Prostate gland (tissue), 2 donors: ENCODE data around the gene PKNOX2. TPM values are rescaled to one million over a fixed set of nuclear protein-coding genes. Genes with fewer than 3 reads are reported as not detected.
A peak's percentile ranks its signal among the peaks of the same experiment; 100 is the strongest.

Experiments
- DNase-seq: peaks from one replicate; pipeline ENCODE4 v3.0.0-alpha.2; 2019; ENCODE audit warnings: low spot score
- H3K27ac ChIP-seq, 2 donors: fragments of 200-600 bp; sonication (generic); 2 replicates each; pipeline ENCODE4 v1.5.1; 2017 to 2019
- H3K27me3 ChIP-seq: fragments of 200-600 bp; sonication (generic); replicated peaks from 2 replicates; pipeline ENCODE4 v1.5.1; 2019; ENCODE audit not compliant: insufficient read depth
- H3K36me3 ChIP-seq, 2 donors: fragments of 200-600 bp; sonication (generic); 1 replicate in 1 of 2; 2 replicates in 1 of 2; pipeline versions ENCODE4 v1.5.1 to v1.8.1; 2017 to 2019
- H3K4me1 ChIP-seq: fragments of 200-600 bp; sonication (generic); replicated peaks from 2 replicates; pipeline ENCODE4 v1.5.1; 2019
- H3K4me3 ChIP-seq, 2 donors: fragments of 200-600 bp; sonication (generic); 2 replicates each; pipeline ENCODE4 v1.5.1; 2017 to 2019
- H3K9me3 ChIP-seq: fragments of 200-600 bp; sonication (generic); 2 replicates; pipeline ENCODE4 v1.5.1; 2017
- POLR2A ChIP-seq: fragments of 450-650 bp; IDR thresholded peaks from one replicate; pipeline ENCODE4 v1.6.1; 2016; ENCODE audit warnings: antibody characterized with exemption, mild to moderate bottlenecking
- POLR2AphosphoS5 ChIP-seq: sonication (generic); formaldehyde crosslinking; IDR thresholded peaks from one replicate; pipeline ENCODE4 v1.6.1; 2017; ENCODE audit warnings: antibody characterized with exemption
- WGBS: methylation state at CpG from one replicate; pipeline ENCODE4 v1.1.5; 2018; 5-methylcytosine and 5-hydroxymethylcytosine counted together
- intact Hi-C: fragments of 100-400 bp; cut with DNase I; formaldehyde crosslinking; loops from one replicate; pipeline ENCODE4 v1.14.2; 2022
- total RNA-seq, 2 donors: library from RNA; depleted of rRNA; stranded (reverse); fragments of >200 nt; gene quantifications; one replicate each; pipeline ENCODE4 v1.1.0, GENCODE V29; 2016
- TF ChIP-seq, protein P1 (sequence below), 4 experiments: fragments of 200-600 bp in 2 of 4; fragments of 450-650 bp in 2 of 4; sonication (generic) in 2 of 4; IDR thresholded peaks; 1 replicate in 3 of 4; 2 replicates in 1 of 4; pipeline ENCODE4 v1.5.1; 2016 to 2019; ENCODE audit warnings: antibody characterized with exemption in 4 of 4, mild to moderate bottlenecking in 2 of 4, moderate library complexity in 2 of 4

PKNOX2 gene
- total RNA-seq, 2 donors from 2014 or later, result 12.3 to 14.7 TPM

DNA sequence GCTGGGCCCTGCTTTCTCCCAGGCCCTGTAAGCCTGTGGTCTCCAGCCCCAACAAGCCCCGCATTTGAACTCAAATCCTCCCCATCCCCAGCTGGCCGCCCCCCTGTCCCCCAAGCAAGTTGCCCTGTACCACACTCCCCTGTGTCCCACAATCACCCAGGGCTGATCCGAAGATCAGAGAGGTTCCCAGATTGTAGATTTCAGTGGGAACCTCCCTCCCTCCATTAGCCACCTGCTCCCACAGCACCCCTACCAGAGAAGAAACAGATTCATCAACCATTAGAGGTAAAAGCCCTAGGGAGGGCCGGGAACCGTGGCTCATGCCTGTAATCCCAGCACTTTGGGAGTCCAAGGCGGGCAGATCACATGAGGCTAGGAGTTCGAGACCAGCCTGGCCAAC is 224.1 kb downstream of the PKNOX2 start:
- H3K27me3 ChIP-seq, result no peaks in the 10 kb centered on the region
- no peaks in the 10 kb centered on the region for H3K36me3 ChIP-seq
- TF ChIP-seq POLR2A (no peak), POLR2AphosphoS5 (no peak)
- TF ChIP-seq, protein P1, sequence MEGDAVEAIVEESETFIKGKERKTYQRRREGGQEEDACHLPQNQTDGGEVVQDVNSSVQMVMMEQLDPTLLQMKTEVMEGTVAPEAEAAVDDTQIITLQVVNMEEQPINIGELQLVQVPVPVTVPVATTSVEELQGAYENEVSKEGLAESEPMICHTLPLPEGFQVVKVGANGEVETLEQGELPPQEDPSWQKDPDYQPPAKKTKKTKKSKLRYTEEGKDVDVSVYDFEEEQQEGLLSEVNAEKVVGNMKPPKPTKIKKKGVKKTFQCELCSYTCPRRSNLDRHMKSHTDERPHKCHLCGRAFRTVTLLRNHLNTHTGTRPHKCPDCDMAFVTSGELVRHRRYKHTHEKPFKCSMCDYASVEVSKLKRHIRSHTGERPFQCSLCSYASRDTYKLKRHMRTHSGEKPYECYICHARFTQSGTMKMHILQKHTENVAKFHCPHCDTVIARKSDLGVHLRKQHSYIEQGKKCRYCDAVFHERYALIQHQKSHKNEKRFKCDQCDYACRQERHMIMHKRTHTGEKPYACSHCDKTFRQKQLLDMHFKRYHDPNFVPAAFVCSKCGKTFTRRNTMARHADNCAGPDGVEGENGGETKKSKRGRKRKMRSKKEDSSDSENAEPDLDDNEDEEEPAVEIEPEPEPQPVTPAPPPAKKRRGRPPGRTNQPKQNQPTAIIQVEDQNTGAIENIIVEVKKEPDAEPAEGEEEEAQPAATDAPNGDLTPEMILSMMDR (IDR thresholded peaks at IDR 0.05), result no peak
- intact Hi-C loops, result no loop called here
- H3K4me3 ChIP-seq, result no peak overlapping the region
- 97% methylated on average over 7 of the region's 7 CpGs for WGBS
- H3K4me1 ChIP-seq, result no peaks in the 10 kb centered on the region
- DNase-seq, result no peak
- H3K9me3 ChIP-seq, result no peaks in the 10 kb centered on the region
- H3K27ac ChIP-seq, result no peak overlapping the region

DNA sequence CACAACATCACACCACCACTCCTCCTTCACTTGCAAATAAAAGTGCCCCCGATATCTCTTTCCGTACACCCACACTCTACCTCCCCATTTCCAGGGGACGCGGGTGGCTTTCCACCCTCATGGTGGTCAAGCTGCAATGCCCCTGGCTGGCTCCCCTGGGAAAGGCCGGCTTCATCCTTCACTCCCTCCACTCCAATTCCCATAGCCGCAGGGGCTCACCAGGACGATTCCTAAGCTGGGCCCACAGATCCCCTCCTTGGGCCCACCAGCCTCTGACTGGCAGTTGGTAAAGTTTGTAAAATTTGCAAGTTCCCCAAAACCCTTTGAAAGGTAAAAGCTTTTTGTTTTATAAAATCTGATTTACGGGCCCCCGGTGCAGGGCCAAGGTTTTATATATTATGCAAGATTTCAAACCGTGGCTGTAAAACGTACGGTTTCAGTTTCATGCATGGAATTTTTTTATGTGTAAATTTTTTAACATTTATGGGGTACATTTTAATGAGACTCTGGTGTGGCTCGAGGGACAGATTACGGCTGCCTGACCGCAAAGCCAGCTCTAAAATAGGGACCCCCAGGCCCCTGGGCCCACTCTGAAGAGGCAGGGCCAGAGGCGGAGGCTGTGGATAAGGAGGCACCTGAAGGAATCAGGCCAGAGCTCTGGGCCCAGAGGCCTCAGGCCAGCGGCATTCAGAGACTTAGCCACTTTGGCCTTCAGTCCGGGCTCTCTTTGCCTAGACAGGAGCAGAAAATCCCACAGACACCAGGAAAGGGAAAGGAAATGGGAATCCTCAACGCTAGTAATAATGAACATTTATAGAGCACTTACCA is 225.0 kb downstream of the PKNOX2 start:
- H3K27me3 ChIP-seq, result no peaks in the 10 kb centered on the region
- TF ChIP-seq, protein P1 (IDR thresholded peaks at IDR 0.05), result no peak
- no peaks in the 10 kb centered on the region for H3K36me3 ChIP-seq
- H3K4me3 ChIP-seq, result no peak overlapping the region
- no peak for DNase-seq
- 45% methylated on average over 19 of the region's 19 CpGs for WGBS
- H3K9me3 ChIP-seq, result no peaks in the 10 kb centered on the region
- intact Hi-C loops, result no loop called here
- peak overlapping the region in 1 of 2 donors; percentile 45 for H3K27ac ChIP-seq
- H3K4me1 ChIP-seq, result no peaks in the 10 kb centered on the region

DNA sequence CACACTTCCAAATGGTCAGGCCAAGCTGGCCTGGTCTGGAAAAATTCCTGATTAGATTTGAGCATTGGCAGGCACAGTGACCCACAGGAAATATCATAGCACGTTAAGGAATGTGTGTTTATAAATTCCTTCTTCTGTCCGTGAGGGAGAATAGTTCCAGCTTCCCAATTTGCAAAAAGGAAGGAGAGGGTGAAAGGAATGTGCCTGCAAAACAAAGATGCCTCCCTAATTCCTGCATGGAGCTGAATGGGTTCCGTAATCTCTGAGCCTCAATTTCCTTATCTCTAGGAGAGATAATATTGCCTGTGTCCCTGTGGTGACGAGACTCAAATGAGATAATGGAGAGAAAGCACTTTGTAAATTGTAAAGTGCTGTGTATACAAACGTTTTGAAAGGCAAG is 226.4 kb downstream of the PKNOX2 start:
- Histone ChIP-seq H3K36me3 (no peaks in the 10 kb centered on the region), H3K4me3 (no peak overlapping the region), H3K9me3 (no peaks in the 10 kb centered on the region), H3K27ac (no peak overlapping the region), H3K27me3 (no peaks in the 10 kb centered on the region), H3K4me1 (no peaks in the 10 kb centered on the region)
- no peak for DNase-seq
- intact Hi-C loops, result no loop called here
- TF ChIP-seq POLR2A (no peak), POLR2AphosphoS5 (no peak)
- TF ChIP-seq, protein P1 (IDR thresholded peaks at IDR 0.05), result no peak
- WGBS, result 28% methylated on average over 5 of the region's 5 CpGs

DNA sequence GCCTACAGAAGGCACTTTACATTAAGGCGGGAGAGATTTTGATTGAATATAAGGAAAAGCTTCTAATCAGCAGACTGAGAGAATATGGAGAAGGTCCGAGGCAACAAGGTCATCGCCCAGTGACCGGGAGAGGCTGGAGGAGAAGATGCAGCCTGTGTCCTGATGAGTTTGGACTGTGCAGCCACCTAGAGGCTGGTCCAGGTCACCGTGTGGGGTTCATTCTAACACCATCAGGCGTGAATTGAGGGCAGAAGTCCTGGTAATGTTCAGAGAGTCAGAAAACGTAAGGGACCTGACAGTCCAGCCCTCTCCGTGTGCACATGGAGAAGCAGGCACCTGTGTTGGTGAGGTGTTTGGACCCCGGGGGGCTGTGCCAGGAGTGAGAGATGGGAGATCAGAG is 228.8 kb downstream of the PKNOX2 start:
- no peaks in the 10 kb centered on the region for H3K36me3 ChIP-seq
- no peak for DNase-seq
- intact Hi-C loops, result no loop called here
- no peaks in the 10 kb centered on the region for H3K9me3 ChIP-seq
- H3K4me3 ChIP-seq, result no peak overlapping the region
- H3K4me1 ChIP-seq, result no peaks in the 10 kb centered on the region
- no peaks in the 10 kb centered on the region for H3K27me3 ChIP-seq
- H3K27ac ChIP-seq, result no peak overlapping the region
- 82% methylated on average over 9 of the region's 9 CpGs for WGBS
- TF ChIP-seq, protein P1 (IDR thresholded peaks at IDR 0.05), result no peak
- TF ChIP-seq POLR2AphosphoS5, result no peak
- no peak for TF ChIP-seq POLR2A

DNA sequence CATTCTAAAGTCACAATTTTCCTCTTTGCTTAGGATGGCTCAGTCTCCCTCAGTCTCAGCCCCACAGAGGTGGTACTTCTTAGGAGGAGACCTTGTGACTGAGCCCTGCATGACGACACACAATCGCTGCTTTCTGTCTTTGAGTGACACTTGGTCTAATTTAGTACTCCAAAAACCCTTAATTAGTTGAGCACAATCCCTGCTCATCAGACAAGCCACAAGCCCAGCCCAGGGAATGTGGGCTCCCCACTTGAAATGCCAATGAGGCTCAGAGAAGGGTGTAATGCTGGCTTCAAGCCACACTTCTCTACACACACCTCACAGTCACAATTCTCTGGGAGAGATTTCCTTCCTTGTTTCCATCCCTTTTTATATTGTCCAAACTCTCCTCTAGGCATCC is 229.7 kb downstream of the PKNOX2 start:
- DNase-seq, result no peak
- intact Hi-C loops, result no loop called here
- Histone ChIP-seq H3K4me1 (no peaks in the 10 kb centered on the region), H3K36me3 (no peaks in the 10 kb centered on the region), H3K9me3 (no peaks in the 10 kb centered on the region), H3K27ac (no peak overlapping the region), H3K4me3 (no peak overlapping the region), H3K27me3 (no peaks in the 10 kb centered on the region)
- TF ChIP-seq, protein P1 (IDR thresholded peaks at IDR 0.05), result no peak
- TF ChIP-seq POLR2AphosphoS5 (no peak), POLR2A (no peak)
- 89% methylated on average over 2 of the region's 2 CpGs for WGBS
